ENCODE measurements around the gene RAP1A. TPM values are rescaled to one million over a fixed set of nuclear protein-coding genes. Genes with fewer than 3 reads are reported as not detected.

RAP1A gene
- total and polyA plus RNA-seq, 2 donors (not counting 3 experiments of a cell fraction or from before 2014, with no cell fraction given) = 17.8 to 56.4 TPM

- Histone ChIP-seq H4K20me1 (replicated peaks; ENCODE audit: control insufficient read depth, extremely low read depth, insufficient read depth, low read length) (peaks cover 2% of the 10 kb centered on the region), H2AFZ (ENCODE audit: low read depth, low read length) (no peak overlapping the region), H3K9ac (replicated peaks; ENCODE audit: extremely low read depth, insufficient read depth, low read length) (no peak overlapping the region), H3K36me3 (ENCODE audit: control insufficient read depth in 2 of 2, extremely low read depth in 1 of 2, insufficient read depth in 2 of 2, low read length in 2 of 2) (no peaks in the 10 kb centered on the region), H3K79me2 (ENCODE audit: control insufficient read depth, insufficient read depth, low read length) (peaks cover 11% of the 10 kb centered on the region), H3K27me3 (ENCODE audit: control insufficient read depth in 2 of 2, insufficient read depth in 2 of 2, low read length in 2 of 2) (peaks cover 4 to 5% of the 10 kb centered on the region in 2 experiments), H3K9me1 (replicated peaks; ENCODE audit: control insufficient read depth, extremely low read depth, insufficient read depth, low read length) (no peaks in the 10 kb centered on the region), H3K4me3 (replicated peaks in 1 of 3; ENCODE audit: insufficient read depth in 1 of 3, low read depth in 1 of 3, low read length in 3 of 3) (no peak overlapping the region), H3K4me2 (ENCODE audit: insufficient read depth, low read length) (no peak overlapping the region), H3K27ac (ENCODE audit: insufficient read depth, low read depth, low read length) (no peak overlapping the region), H3K4me1 (ENCODE audit: control insufficient read depth, extremely low read depth, insufficient read depth, low read length) (peaks cover 9% of the 10 kb centered on the region), H3K9me3 (replicated peaks; ENCODE audit: control insufficient read depth, insufficient read depth, low read length) (no peaks in the 10 kb centered on the region)
- intact Hi-C loops (cut with micrococcal nuclease) (no loop called here), dilution Hi-C loops (cut with MboI; ENCODE audit: extremely low pct_ligation_motif_present, low sequenced_read_pairs) (no loop called here)
- DNase-seq (ENCODE audit: low read depth, low spot score) (no peak), FAIRE-seq (no peak)
- ChIA-PET POLR2A (no interaction called here), CTCF (interaction anchor here (0.8 to 1.1 kb wide), 2 partner anchors 23 to 134 kb away, joined by 3 to 4 read pairs; no protein-coding TSS in a partner anchor)
- BruUV-seq (replicated peaks) = no TSS peak
- no peak for TF ChIP-seq GATA2 (IDR thresholded peaks at IDR 0.05; ENCODE audit: insufficient read depth, insufficient read length, low read depth, low read length)
- TF ChIP-seq CTCF (IDR thresholded peaks at IDR 0.05; ENCODE audit: extremely low read depth in 1 of 2, insufficient read depth in 1 of 2, low read depth in 1 of 2, low read length in 2 of 2) = no peak
- TF ChIP-seq MAX (IDR thresholded peaks at IDR 0.05; ENCODE audit: insufficient read depth, insufficient read length) = no peak
- TF ChIP-seq JUN (IDR thresholded peaks at IDR 0.05; ENCODE audit: borderline replicate concordance, insufficient read depth, insufficient read length, low read depth) = no peak
- TF ChIP-seq MYC (IDR thresholded peaks at IDR 0.05; ENCODE audit: low read depth, low read length) = no peak
- TF ChIP-seq FOS (IDR thresholded peaks at IDR 0.05; ENCODE audit: borderline replicate concordance, insufficient read depth, low read length) = no peak
- TF ChIP-seq POLR2A (IDR thresholded peaks at IDR 0.05; ENCODE audit: low read depth, low read length) = no peak
- no peak for TF ChIP-seq EZH2 (IDR thresholded peaks at IDR 0.05; ENCODE audit: borderline replicate concordance, low read depth, low read length, severe bottlenecking)
- no peak for TF ChIP-seq POLR2AphosphoS5 (IDR thresholded peaks at IDR 0.05; ENCODE audit: insufficient read depth, low read depth, low read length)
These were observed 3.5 kb upstream of the RAP1A start for GRCh38 chr1:111615870-111616715.
